AG08395 (cell line): ENCODE data around the gene NFX1.
"Not testable (repeated sequence)": the region's sequence is repeated elsewhere in the genome, so short reads cannot be mapped to it uniquely, and the experiment has no call there.

Experiments used
- DNase-seq: peaks from one replicate; pipeline ENCODE4 v3.0.0; 2012; ENCODE audit warnings: mixed read lengths, low spot score

Gene NFX1

DNA sequence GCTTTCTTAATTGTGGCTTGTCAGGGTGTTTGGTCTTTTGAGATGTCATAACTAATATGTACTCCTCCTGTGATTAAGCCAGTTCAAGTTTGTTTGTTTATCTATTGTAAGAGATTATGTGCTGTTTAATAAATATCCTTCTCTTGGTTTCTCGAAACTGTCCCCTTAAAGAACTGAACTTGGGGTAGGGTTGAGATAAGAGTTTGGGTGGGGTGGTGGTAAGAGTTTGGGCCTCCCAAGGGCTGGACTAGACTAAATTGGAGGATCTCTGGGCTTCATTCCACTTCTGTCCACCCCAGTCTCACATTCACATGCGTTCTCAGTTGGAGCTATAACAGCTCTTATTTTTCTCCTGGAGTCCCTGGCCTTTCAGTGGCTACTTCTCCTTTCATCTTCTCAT, 73.8 kb downstream of the NFX1 start:
- no peak for DNase-seq

DNA sequence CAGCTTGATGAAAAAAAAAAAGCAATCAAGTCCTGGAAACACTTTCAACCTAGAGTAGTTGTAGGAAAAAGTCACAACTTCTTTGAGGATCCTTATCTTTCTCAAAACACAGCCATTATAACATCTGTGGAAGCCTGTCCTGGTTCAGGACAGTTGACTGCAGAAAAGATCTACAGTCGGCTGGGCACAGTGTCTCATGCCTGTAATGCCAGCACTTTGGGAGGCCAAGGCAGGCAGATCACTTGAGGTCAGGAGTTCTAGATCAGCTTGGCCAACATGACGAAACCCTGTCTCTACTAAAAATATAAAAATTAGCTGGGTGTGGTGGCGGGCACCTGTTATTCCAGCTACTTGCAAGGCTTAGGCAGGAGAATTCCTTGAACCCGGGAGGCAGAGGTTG, 74.5 kb downstream of the NFX1 start:
- DNase-seq: not testable (repeated sequence)

DNA sequence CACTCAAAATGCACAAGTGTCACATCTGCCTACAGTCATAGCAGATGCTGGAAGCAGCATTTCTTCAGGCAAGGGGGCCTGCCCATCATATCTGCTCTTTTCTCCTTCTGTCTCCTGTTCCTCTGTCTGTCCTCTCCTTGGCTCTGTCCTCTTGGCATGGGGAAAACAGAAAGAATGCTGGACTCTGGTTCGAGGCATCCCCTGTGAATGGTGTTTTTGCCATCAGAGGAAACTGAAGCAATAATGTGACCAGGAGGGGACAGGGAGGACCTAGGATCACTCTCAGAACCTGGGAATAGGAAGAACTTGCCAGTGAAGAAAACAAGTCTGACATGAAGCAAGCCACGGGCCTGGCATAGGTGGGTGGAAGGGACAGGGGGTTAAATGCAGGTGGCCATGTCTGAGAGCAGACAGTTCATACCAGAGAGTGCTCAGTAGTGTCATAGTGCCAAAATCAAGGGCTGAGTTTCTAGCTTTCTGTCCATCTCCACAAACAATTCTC, 76.7 kb downstream of the NFX1 start:
- no peak for DNase-seq

DNA sequence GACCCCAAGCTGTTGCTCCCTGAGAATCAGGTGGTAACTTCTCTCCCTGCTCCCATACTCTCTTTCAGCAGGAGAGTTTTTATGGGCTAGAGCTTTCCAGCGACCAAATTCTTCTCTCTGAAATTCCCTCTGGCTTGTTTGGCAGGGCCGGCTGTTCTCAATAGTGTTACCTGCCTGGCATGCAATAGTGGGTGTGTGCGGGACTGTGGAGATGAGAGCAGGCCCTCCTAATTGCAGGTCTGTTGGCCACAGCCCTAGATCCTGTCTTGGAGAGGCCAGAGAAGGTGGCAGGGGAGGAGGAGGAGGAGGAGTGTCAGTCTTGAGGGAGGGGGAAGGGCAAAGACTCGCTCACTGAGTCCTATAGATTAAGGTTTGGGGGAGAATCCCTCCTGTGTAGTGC, 82.6 kb downstream of the NFX1 start:
- DNase-seq: no peak

DNA sequence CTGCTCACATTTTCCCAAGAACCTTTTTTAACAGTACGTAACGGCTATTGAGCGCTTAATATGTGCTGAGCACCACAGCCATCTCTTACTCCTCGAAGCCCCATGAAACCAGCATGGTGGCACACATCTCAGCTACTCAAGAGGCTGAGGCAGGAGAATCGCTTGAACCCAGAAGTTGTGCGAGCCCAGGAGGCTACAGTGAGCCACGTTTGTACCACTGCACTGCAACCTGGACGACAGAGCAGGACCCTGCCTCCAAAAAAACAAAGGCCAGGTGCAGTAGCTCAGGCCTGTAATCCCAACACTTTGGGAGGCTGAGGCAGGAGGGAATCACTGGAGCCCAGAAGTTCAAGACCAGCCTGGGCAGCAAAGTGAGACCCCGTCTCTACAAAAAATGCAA, 83.9 kb downstream of the NFX1 start:
- no peak for DNase-seq

DNA sequence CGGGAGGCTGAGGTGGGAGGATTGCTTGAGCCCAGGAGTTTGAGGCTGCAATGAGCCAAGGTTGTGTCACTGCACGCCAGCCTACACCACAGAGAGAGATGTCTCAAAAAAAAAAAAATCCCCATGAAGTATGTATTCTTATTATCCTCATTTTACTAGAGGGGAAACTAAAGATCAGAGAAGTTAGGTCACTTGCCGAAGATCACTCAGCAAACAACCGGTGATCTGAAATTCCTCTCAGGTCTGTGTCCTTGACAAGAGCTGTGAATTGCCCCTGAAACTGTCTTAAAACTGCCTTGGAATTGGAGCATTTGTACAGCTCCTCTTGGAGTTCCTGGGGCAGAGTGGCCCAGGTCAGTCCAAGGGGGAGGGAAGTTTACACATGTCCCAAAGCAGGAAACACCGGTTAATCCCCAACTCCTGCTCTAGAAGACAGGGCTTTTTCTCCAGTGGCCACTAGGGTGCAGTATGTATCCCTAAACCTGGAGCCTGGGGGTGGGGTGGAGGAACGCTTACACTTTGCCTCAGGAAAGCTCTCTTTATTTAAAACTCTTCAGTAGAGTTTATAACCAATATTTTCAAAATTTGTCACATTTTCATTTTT, 84.4 kb downstream of the NFX1 start:
- DNase-seq: peak; percentile 86

DNA sequence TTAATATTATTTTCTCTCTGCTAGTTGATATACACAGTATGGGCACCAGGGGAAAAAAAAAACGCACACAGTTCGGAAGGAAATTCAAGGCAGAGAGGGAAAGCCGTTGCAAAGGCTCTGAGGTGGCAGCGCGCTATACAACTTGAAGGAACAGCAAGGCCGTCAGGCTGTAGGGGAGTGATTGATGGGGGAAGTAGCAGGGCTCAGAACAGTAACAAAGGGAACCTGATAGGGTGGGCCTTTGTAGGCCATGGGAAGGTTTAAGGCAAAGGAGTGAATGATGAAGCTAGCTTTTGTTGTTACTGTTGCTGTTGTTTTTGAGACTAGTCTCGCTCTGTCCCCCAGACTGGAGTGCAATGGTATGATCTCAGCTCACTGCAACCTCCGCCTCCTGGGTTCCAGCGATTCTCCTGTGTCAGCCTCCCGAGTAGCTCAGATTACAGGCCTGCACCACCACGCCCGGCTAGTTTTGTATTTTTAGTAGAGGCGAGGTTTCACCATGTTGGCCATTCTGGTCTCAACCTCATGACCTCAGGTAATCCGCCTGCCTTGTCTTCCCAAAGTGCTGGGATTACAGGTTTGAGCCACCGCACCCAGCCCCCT, 85.0 kb downstream of the NFX1 start:
- DNase-seq: peak; percentile 8

DNA sequence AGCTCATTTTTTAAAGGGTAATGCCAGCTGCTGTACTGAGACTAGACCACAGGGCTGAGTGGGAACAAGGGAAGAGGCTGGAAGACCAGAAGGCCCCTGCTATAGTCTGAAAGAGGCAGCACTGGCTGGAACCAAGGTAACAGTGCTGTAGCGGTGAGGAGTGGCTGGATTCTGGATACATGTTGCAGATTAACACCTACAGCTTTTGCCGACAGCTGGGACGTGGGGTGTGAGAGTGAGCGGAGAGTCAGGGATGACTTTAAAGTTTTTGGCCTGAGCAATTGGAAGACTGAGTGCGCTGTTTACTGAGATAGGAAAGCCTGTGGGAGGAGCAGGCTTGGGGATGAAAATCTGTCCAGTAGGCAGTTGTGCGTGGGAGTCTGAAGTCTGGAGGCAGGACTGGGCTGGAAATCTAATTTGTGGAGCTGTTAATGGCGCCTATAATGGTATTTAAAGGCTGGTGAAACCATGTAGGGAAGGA, 85.6 kb downstream of the NFX1 start:
- DNase-seq: no peak

DNA sequence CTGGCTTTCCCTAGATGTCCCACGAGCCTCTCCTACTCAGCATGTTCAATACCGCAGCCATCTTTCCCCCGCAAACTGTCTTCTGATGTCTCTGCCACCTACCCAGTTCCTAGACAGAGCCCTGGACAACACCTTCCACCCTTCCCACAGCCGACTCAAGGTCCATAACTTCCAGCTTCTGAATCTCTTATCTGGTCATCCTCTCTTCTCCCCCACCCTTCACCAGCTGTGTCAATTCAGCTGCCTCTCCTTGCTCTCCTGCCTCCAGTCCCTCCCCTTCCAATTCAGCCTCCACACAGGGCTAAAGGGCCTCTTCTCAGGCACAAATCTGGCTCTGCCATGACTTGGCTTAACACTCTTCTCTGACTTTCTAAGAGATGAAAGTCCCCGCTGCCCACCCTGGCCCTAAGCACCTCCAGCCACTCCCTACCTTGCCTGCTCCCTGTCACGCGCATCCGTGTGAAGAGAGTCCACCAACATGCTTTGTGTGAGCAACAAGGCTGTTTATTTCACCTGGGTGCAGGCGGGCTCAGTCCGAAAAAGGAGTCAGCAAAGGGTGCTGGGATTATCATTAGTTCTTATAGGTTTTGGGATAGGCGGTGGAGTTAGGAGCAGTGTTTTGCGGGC, 86.9 kb downstream of the NFX1 start:
- DNase-seq: no peak

DNA sequence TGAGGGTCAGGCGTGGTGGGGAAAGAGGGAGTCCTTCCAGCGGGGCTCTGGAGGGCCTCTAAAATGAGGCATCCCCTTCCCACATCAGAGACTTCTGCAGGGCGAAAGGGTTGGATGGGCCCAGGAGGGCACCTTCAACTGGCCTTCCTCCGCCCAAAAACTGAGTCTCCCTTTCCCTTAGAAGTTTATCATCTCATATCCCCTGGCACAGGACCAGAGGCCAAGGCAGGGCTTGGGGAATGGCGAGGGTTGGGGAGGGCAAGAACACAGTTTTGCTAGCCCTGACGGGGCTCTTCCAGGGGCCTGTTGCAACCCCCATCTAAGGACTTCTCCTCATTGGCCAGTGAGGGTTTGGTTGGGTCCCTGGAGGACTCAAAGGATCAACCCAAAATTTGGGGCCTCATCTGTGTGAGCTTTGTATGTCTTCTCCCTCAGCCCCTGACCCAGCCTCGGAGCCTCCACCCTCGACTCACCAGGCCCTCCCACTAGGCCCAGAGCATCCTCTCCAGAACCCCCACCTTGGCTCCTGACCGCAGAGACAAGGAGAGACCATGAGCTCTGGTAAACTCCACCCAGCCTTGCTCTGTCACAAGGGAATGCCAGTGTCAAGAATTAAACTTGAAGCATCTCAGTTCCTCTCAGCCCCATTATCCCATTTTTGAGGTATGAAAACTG, 87.9 kb downstream of the NFX1 start:
- DNase-seq: no peak

DNA sequence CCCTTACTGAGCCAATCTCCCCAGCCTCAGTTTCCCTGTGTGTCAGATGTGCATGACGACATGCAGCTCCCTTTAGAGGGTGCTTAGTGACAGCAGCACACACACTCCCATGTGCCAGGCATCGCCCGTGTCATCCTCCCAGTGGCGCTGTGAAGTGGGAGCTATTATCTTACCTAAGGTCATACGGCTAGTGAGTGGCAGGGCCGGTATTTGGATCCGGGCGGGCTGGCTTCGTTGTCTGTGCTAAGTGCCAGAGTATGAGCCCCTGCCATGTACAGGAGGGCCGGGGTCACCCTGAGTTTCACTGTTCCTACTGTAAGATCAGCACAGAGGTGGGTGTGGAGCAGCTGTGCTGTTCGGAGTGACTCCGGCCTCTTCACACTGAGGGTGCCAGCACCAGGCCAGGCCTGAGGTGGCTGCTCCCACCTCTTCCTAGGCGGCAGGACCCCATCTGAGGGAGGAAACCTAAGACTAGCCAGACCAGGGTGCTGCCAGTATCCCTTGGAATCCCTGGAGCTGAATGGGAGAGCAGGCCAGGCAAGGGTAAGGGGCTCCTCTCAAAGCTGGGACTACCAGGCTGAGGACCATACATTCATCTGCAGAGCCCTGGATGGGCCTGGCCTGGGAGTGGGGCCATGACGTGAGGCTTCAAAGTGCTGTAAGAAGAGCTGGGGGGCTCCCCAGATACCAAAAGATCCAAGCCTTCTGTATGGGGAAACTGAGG, 89.5 kb downstream of the NFX1 start:
- DNase-seq: no peak

DNA sequence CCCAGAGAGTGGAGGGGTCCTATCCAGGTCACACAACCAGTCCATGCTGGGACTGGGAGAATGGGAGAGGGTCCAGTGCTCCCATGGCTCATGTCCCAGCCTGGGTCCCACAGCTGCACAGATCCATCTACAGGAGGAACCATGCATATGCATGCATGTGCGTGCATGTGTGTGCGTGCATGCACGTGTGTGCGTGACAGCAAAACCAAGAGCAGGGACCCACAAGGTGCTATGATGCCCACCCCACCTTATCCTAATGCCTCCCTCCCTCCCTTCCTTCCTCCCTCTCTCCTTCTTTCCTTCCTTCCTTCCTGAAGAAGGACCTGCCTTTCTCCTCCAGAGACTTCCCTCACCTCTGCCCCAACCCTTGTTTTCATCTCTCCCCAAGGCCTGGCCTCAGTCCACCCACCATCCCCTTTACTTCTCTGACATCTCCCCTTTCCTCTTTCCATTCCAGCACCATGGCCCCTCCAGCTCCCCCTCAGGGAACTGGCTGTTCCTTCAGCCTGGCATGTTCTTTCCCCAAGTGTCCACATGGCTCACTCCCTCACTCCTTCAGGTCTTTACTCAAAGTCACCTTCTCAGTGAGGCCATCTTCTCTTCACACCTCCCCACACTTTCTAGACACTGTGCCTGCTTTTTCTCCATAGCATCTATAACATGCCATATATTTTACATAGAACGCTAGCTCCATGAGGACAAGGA, 90.2 kb downstream of the NFX1 start:
- no peak for DNase-seq

DNA sequence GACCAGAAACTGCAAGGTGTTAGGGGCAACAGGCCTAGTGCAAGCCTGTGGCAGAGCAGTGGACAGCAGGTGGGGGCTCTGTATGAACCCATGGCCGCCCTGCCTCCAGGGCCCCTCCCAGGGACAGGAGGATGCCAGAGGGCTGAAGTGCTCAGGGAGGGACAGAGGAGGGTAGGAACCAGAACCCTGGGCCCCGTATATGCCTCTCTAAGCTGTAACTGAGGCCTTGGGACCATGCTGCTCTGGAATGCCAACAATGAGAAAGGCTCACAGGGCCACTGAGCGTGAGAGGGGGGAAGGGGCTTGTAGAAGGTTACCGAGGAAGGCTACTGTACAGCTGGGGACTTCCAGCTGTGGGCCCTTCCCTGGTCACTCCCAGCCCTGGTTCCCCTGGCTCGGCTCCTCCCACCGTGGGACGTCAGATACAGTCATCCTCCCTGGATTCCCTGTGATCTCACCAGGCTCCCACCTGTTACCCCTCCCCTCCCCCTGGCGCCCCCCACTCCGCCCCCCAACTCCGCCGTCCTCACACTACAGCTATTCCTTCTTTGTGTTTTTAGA, 91.0 kb downstream of the NFX1 start:
- DNase-seq: no peak

DNA sequence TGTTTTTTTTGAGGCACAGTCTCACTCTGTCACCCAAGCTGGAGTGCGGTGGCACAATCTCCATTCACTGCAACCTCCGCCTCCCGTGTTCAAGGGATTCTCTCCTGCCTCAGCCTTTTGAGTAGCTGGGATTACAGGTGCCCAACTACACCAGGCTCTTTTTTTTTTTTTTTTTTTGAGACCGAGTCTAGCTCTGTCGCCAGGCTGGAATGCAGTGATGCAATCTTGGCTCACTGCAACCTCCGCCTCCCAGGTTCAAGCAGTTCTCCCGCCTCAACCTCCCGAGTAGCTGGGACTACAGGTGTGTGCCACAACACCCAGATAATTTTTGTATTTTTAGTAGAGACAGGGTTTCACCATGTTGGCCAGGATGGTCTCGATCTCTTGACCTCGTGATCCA, 92.1 kb downstream of the NFX1 start:
- not testable (repeated sequence) for DNase-seq

DNA sequence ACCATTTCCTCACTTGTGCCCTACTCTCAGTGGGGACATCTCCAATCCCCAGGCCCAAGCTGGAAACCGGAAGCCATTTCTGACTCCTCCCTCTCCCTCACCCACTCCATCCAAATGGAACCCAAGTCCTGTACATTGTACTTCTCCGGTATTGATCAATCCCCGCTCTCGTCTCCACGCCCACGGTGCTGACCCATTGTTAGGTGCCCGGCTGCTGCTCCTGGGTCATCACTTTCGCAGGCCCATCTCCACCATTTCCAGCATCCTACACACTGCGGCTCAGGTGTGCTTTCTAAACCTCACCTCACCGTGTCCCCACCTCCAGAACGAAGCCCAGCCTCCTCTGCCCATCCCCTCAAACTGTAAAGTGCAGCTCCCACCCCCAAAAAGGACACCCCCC, 93.1 kb downstream of the NFX1 start:
- DNase-seq: not testable (repeated sequence)

DNA sequence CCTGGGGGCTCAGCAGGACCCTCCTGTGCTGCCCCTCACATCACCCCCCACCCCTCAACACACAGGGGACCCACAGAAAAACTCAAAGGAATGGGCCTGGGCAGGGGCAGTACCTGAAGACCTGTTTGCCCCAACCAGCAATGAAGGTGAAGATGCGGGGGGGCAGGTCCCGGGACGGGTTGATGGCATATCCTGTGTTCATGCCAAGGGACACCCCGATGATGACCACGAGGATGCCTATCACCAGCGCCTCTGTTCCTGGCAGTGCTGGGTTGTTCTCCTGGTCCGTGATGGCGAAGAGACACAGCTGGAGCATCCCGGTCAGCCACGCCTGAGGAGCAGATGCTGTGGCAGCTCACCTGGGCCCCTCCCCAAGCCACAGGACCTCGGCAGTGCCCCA, 95.2 kb downstream of the NFX1 start:
- not testable (repeated sequence) for DNase-seq

DNA sequence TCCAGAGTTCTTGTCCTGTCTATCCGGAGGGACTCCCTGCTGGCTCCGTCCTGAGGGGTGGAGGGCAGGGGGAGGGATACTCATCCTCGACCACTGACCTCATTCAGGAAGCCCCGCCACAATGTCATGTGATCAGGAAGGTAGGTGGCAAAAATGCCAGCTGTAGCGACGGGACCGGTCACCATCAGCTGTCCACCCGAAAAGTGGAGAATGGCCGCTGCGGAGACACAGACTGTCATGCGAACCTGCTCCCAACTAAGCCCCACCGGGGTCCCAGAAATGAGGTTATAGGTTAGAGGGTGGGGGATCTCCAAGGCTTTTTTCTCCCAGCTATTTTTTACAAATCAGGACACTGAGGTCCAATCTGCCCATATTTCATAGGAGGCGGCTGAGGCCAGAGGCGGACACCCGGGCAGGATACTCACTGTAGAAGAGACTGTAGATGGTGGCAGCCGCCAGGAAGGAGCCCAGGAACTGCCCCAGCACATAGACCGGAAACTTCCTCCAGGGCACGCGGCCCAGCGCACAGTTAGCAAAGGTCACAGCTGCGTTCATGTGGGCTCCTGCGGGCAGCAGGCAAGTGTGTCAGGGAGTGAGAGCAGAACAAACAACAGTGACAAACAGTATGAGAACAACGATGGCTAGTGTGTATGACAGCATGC, 95.8 kb downstream of the NFX1 start:
- not testable (repeated sequence) for DNase-seq

DNA sequence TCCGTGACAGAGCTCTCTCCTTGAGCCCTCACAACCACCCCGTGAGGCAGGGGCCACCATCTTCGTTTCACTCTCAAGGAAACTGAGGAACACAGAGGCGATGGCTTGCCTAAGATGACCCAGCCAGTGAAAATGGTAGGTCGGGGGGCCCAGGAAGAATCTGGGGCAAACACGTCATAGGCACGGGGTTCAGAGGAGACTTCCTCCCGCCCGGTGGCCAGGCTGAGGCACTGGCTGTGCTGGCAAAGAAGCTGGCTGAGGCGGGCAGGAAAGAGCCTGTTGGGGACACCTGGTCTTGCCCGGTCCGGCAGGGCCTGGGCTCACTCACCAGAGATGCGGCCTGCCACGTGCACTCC, 96.3 kb downstream of the NFX1 start:
- DNase-seq: not testable (repeated sequence)

DNA sequence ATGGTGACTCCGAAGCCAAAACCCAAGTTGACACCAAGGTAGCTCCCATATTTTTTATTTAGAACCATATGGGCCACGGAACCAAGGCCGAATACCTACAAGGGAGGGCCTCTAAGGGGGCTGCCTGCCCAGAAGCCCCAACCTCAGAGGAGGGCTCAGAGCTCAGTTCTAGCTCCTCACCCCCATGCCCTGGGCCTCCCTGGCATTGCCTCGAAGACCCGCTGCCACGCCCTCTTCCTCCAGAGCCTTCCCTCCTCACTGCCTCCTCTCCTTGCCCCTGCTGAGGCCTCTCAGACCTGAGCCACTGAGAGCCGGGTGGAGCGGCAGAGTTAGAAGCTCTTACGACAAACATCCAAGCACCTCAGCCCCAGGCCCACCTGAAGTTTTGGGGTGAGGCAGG, 96.7 kb downstream of the NFX1 start:
- not testable (repeated sequence) for DNase-seq

DNA sequence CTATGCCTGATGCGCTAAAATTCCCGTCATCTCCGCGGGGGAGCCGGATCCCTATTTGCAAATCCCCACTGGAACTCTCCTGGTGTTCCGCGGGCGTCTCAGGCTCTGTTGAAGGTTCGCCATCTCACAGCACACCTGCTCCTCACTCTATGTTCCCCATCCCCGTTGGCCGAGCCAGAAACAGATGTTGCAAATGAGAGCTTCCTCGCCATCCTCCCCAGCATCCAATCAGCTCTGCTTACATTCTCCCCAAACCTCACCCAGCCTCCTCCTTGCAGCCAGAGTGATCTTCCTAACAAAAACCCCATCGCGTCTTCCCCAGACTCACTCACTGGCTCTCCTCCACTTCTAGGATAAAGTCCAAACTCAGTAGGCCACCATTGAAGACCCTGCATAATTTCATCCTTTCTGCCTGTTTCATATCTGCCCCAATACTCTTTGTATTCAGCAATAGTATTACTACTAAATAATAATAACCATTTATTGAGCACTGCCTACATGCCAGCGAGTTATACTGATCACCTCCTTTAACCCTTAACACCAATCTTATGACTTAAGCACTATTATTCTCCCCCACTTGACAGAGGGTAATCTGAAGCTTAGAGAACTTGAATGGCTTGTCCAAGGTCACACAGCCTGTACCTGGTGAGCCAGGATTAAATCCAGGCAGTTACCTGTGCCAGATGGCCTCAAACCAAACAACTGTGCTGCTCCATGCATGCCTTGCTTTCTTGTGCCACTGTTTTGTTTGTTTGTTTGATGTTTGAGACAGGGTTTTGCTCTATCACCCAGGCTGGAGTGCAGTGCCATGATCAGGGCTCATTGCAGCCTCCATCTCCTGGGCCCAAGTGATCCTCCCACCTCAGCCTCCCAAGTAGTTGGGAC, 98.0 kb downstream of the NFX1 start:
- DNase-seq: no peak
